Activated CD8-positive, alpha-beta memory T cell treated with anti-CD3 and anti-CD28 coated beads, Interleukin-2, amount 50 U/mL, for 48 hours (primary cell): ENCODE data around the gene HBG2.

Experiments
- DNase-seq: peaks from one replicate; pipeline ENCODE4 v3.0.0-alpha.2; 2020

HBG2 gene

GRCh38 chr11:5226732-5227310 lies 27.8 kb downstream of the HBG2 start, which contains the start of gene HBB:
Gene HBB (minus strand): TSS chr11:5227071. CDS start chr11:5227021, 50 bp downstream.
- DNase-seq: no peak

DNA sequence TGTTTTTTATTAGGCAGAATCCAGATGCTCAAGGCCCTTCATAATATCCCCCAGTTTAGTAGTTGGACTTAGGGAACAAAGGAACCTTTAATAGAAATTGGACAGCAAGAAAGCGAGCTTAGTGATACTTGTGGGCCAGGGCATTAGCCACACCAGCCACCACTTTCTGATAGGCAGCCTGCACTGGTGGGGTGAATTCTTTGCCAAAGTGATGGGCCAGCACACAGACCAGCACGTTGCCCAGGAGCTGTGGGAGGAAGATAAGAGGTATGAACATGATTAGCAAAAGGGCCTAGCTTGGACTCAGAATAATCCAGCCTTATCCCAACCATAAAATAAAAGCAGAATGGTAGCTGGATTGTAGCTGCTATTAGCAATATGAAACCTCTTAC lies 29.1 kb downstream of the HBG2 start:
- DNase-seq: no peak

DNA sequence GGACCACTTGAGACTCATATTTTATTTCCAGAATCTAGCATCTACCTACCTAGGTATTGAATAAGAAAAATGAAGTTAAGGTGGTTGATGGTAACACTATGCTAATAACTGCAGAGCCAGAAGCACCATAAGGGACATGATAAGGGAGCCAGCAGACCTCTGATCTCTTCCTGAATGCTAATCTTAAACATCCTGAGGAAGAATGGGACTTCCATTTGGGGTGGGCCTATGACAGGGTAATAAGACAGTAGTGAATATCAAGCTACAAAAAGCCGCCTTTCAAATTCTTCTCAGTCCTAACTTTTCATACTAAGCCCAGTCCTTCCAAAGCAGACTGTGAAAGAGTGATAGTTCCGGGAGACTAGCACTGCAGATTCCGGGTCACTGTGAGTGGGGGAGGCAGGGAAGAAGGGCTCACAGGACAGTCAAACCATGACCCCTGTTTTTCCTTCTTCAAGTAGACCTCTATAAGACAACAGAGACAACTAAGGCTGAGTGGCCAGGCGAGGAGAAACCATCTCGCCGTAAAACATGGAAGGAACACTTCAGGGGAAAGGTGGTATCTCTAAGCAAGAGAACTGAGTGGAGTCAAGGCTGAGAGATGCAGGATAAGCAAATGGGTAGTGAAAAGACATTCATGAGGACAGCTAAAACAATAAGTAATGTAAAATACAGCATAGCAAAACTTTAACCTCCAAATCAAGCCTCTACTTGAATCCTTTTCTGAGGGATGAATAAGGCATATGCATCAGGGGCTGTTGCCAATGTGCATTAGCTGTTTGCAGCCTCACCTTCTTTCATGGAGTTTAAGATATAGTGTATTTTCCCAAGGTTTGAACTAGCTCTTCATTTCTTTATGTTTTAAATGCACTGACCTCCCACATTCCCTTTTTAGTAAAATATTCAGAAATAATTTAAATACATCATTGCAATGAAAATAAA lies 29.8 kb downstream of the HBG2 start:
- DNase-seq: no peak

- no peak for DNase-seq
Observed at GRCh38 chr11:5223686-5224085, 30.9 kb downstream of the HBG2 start.

DNA sequence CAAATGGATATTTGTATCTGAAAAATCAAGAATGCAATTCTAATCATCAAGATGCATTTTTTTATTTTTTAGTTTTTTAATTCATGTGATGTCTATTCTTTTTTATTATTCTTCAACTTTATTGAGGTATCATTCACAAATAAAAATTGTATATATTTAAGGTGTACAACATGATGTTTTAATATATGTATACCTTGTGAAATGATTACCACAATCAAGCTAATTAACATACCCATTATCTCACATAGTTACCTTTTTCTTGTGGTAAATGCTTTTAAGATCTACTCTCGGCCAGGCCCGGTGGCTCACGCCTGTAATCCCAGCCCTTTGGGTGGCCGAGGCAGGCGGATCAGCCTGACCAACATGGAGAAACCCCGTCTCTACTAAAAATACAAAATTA lies 31.4 kb downstream of the HBG2 start:
- no peak for DNase-seq

DNA sequence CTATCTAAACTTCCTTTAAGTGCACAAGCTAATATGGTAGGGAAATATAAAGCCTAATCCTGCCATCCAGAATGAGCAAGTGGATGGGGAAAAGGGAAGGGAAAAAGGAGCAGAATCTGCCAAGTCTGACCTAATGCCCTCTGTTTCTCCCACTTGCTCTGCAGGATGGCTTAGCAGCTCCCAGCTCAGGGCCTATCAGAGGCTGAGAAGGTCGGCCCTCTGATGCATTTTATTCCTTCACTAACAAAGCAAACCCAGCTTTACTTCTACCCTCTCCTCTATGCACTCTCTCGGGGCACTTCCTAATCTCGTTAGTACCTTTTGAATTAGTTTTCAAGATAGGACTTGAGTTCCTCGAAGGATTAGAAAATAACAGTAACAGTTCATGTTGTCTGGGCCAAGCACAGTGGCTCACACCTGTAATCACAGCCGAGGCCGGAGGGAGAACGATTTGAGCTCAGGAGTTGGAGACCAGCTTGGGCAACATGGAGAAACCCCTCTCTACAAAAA lies 44.1 kb downstream of the HBG2 start:
- DNase-seq: no peak

DNA sequence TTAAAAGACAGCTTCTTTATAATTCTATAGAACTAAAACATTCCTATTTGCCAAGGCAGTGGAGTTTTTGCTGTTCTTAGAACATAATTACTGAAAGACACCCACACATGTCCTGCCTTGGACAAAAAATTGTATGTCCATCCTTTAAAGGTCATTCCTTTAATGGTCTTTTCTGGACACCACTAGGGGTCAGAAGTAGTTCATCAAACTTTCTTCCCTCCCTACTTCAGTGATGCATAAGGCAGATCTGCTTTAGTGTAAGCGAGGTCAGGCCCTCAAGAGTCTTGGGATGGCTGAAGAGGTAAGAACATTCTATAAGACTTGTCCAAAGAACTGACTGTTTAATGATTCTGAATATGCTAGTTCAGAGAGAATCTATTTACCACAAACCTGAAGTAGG lies 49.8 kb downstream of the HBG2 start:
- no peak for DNase-seq

DNA sequence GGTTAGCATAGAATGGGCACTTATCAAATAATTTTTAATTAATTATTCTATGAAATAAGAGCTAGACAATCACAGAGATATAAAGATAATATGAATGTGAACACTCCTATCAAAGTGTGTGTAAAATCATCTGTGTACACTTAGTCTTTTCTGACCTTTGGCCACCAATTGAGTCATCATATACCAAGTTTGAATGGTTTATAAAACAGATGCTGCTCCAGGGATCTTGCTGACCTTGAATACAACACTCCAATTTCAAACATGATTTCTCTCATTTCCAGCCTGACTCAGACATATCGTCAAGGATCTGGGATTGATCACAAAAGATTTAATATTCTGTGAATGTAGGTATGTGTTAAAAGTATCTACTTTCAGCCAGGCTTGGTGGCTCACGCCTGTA lies 51.2 kb downstream of the HBG2 start:
- no peak for DNase-seq
